HepG2 (cell line): Measurements from ENCODE around the gene NAIF1. TPM values are rescaled to one million over a fixed set of nuclear protein-coding genes. Genes with fewer than 3 reads are reported as not detected.

Source experiments
- ARNTL ChIP-seq: sonication (generic); formaldehyde crosslinking; IDR thresholded peaks from 2 replicates; pipeline ENCODE4 v1.4.0; 2020; ENCODE audit warnings: mild to moderate bottlenecking, missing genetic modification reagents
- CBFB ChIP-seq: sonication (generic); formaldehyde crosslinking; IDR thresholded peaks from 2 replicates; pipeline ENCODE4 v1.4.0; 2020; ENCODE audit warnings: missing genetic modification reagents
- EP300 ChIP-seq, 3 experiments: sonication (generic) in 1 of 3; formaldehyde crosslinking in 1 of 3; IDR thresholded peaks; 2 replicates each; pipeline versions ENCODE4 v1.5.1 to v1.6.1; 2011 to 2020; ENCODE audit warnings: low read depth in 2 of 3, low read length in 2 of 3, borderline replicate concordance in 1 of 3, improper control_type of control experiment in 1 of 3, mild to moderate bottlenecking in 1 of 3, missing genetic modification reagents in 1 of 3, moderate library complexity in 1 of 3
- GFI1 ChIP-seq: sonication (generic); formaldehyde crosslinking; IDR thresholded peaks from 2 replicates; pipeline ENCODE4 v1.5.0; 2020; ENCODE audit warnings: missing genetic modification reagents, mild to moderate bottlenecking, borderline replicate concordance
- MAF1 ChIP-seq: sonication (generic); formaldehyde crosslinking; IDR thresholded peaks from 2 replicates; pipeline ENCODE4 v1.5.0; 2020; ENCODE audit warnings: missing genetic modification reagents, borderline replicate concordance
- MLLT10 ChIP-seq: sonication (generic); formaldehyde crosslinking; IDR thresholded peaks from 2 replicates; pipeline ENCODE4 v1.4.0; 2020; ENCODE audit warnings: missing genetic modification reagents
- MTF1 ChIP-seq: sonication (generic); formaldehyde crosslinking; IDR thresholded peaks from 2 replicates; pipeline ENCODE4 v1.5.0; 2020; ENCODE audit warnings: missing genetic modification reagents
- MXI1 ChIP-seq: IDR thresholded peaks from 3 replicates; pipeline ENCODE4 v1.6.1; 2012; ENCODE audit warnings: low read depth, low read length, inconsistent platforms, borderline replicate concordance
- SCMH1 ChIP-seq: sonication (generic); formaldehyde crosslinking; IDR thresholded peaks from 2 replicates; pipeline ENCODE4 v1.9.0; 2021; ENCODE audit warnings: missing genetic modification reagents, mild to moderate bottlenecking, borderline replicate concordance
- SMAD9 ChIP-seq: sonication (generic); formaldehyde crosslinking; IDR thresholded peaks from 2 replicates; pipeline ENCODE4 v1.5.1; 2020; ENCODE audit warnings: mild to moderate bottlenecking, missing genetic modification reagents
- SP1 ChIP-seq, 2 experiments: fragments of 450-650 bp in 1 of 2; sonication (generic) in 1 of 2; formaldehyde crosslinking in 1 of 2; IDR thresholded peaks; 2 replicates each; pipeline versions ENCODE4 v1.4.0 to v1.6.1; 2016 to 2020; ENCODE audit warnings: missing genetic modification reagents in 1 of 2
- TCF7L2 ChIP-seq: IDR thresholded peaks from 2 replicates; pipeline ENCODE4 v1.6.1; 2011; ENCODE audit warnings: mild to moderate bottlenecking, low read depth, low read length, moderate library complexity
- TEAD2 ChIP-seq: sonication (generic); formaldehyde crosslinking; IDR thresholded peaks from 2 replicates; pipeline ENCODE4 v1.9.0; 2021; ENCODE audit warnings: missing genetic modification reagents
- ZBTB8A ChIP-seq: sonication (generic); formaldehyde crosslinking; IDR thresholded peaks from 2 replicates; pipeline ENCODE4 v1.4.0; 2020; ENCODE audit warnings: mild to moderate bottlenecking, low read depth, missing genetic modification reagents, borderline replicate concordance
- ZC3H4 ChIP-seq: sonication (generic); formaldehyde crosslinking; IDR thresholded peaks from 2 replicates; pipeline ENCODE4 v1.4.0; 2020; ENCODE audit warnings: missing genetic modification reagents, borderline replicate concordance
- ZNF326 ChIP-seq: sonication (generic); formaldehyde crosslinking; IDR thresholded peaks from 2 replicates; pipeline ENCODE4 v1.4.0; 2020; ENCODE audit warnings: missing genetic modification reagents, borderline replicate concordance
- ZNF354B ChIP-seq: sonication (generic); formaldehyde crosslinking; IDR thresholded peaks from 2 replicates; pipeline ENCODE4 v1.8.0; 2022; ENCODE audit warnings: mild to moderate bottlenecking, missing genetic modification reagents
- ZSCAN21 ChIP-seq: sonication (generic); formaldehyde crosslinking; IDR thresholded peaks from 2 replicates; pipeline ENCODE4 v1.8.0; 2022; ENCODE audit warnings: mild to moderate bottlenecking, missing genetic modification reagents, moderate library complexity, borderline replicate concordance
- ZSCAN29 ChIP-seq: sonication (generic); formaldehyde crosslinking; conservative IDR thresholded peaks from 2 replicates; pipeline ENCODE4 v1.4.0; 2020; ENCODE audit warnings: mild to moderate bottlenecking, missing genetic modification reagents
- polyA plus RNA-seq, 8 experiments: library from polyadenylated mRNA; depleted of rRNA in 3 of 8; stranded (reverse) in 7 of 8; unstranded in 1 of 8; fragments of >200 nt; fragmentation: Illumina TruSeq in 4 of 8; extraction: Trizol in 4 of 8; gene quantifications; 2 replicates each; pipeline versions ENCODE4 v1.2.1 to v1.2.3, GENCODE V29; 2011 to 2016; ENCODE audit warnings: low read depth in 4 of 8, missing spikeins in 1 of 8, mixed read lengths in 1 of 8; ENCODE audit not compliant: insufficient read depth in 1 of 8
- total RNA-seq, 5 experiments: library from RNA; depleted of rRNA; stranded (reverse); fragments of >200 nt; fragmentation: Illumina TruSeq; extraction: Trizol; gene quantifications; 2 replicates each; pipeline ENCODE4 v1.2.3, GENCODE V29; 2016; ENCODE audit warnings: low read depth in 1 of 5
- TF ChIP-seq, protein P1 (sequence below): sonication (generic); formaldehyde crosslinking; IDR thresholded peaks from 2 replicates; pipeline ENCODE4 v1.5.1; 2020; ENCODE audit warnings: missing genetic modification reagents, mild to moderate bottlenecking, borderline replicate concordance
- TF ChIP-seq, protein P2 (sequence below): IDR thresholded peaks from 2 replicates; pipeline ENCODE4 v1.6.1; 2016; ENCODE audit warnings: low read depth, control low read depth
- TF ChIP-seq, protein P3 (sequence below): sonication (generic); formaldehyde crosslinking; IDR thresholded peaks from 2 replicates; pipeline ENCODE4 v1.4.0; 2020; ENCODE audit warnings: low read depth, missing genetic modification reagents

Gene NAIF1
- total and polyA plus RNA-seq, 2 of the 13 experiments (the other 11 are each of a cell fraction or from before 2014, with no cell fraction given) = 6.0 to 6.9 TPM

DNA sequence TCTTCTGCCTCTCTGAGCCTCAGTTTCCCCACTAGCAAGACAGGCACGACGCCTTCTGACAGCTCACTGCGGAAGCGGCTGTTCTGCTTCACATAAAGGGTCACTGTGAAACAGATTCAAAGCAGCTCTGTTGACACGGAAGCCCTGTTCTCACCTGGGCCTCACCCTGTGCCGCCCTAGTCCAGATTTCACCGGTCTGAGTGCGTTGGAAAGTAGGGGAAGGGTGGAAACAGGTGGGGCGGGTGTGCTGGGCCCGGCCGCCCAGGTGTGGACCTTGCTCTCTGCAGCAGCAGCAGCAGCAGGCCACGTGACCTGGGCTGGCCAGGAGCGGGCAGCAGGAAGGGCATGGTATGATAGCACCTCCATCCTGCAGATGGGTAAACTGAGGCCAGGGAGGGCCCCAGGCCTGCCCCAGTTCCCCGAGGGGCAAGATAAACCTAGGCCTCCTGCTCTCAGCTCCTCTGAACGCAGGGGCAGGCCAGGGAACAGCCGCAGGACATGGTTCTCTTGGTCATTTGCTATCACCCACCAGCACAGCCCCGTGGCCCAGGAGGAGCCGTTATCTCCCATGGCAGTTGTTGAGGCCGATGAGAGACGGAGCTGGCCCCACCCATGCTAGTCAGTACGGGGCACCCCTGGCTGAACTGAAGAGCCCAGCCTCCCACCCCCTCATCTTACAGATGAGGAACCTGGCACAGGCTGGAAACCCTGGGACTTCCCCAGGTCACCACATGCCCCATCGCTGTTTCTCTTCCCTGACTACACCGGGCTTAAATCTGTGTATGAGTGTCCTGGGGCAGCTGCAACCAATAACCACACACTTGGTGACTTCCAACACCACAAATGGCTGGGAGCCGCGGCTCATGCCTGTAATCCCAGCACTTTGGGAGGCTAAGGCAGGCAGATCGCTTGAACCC lies 48.3 kb upstream of the NAIF1 start (continued):
- TF ChIP-seq, protein P1, sequence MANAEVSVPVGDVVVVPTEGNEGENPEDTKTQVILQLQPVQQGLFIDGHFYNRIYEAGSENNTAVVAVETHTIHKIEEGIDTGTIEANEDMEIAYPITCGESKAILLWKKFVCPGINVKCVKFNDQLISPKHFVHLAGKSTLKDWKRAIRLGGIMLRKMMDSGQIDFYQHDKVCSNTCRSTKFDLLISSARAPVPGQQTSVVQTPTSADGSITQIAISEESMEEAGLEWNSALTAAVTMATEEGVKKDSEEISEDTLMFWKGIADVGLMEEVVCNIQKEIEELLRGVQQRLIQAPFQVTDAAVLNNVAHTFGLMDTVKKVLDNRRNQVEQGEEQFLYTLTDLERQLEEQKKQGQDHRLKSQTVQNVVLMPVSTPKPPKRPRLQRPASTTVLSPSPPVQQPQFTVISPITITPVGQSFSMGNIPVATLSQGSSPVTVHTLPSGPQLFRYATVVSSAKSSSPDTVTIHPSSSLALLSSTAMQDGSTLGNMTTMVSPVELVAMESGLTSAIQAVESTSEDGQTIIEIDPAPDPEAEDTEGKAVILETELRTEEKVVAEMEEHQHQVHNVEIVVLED (CRISPR knock-in tag) = peak; percentile 66
- TF ChIP-seq ZC3H4 (CRISPR knock-in tag) = no peak
- peak; percentile 38; the same call in 1 of the 3 replicates for TF ChIP-seq MXI1
- TF ChIP-seq SCMH1 (CRISPR knock-in tag) = no peak
- TF ChIP-seq ZSCAN21 = peak; percentile 85
- no peak for TF ChIP-seq MAF1 (CRISPR knock-in tag)
- 0 out of 2 replicates have a peak, but pooled peaks have one; percentile 41 for TF ChIP-seq CBFB (CRISPR knock-in tag)
- no peak for TF ChIP-seq ZNF326 (CRISPR knock-in tag)
- no peak for TF ChIP-seq TCF7L2
- TF ChIP-seq, protein P2, sequence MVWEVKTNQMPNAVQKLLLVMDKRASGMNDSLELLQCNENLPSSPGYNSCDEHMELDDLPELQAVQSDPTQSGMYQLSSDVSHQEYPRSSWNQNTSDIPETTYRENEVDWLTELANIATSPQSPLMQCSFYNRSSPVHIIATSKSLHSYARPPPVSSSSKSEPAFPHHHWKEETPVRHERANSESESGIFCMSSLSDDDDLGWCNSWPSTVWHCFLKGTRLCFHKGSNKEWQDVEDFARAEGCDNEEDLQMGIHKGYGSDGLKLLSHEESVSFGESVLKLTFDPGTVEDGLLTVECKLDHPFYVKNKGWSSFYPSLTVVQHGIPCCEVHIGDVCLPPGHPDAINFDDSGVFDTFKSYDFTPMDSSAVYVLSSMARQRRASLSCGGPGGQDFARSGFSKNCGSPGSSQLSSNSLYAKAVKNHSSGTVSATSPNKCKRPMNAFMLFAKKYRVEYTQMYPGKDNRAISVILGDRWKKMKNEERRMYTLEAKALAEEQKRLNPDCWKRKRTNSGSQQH = peak; percentile 84; the same call in 1 of the 2 replicates
- no peak for TF ChIP-seq MTF1 (CRISPR knock-in tag)
- TF ChIP-seq GFI1 (CRISPR knock-in tag) = peak; percentile 97
- TF ChIP-seq ZNF354B (CRISPR knock-in tag) = no peak
- no peak for TF ChIP-seq ZBTB8A (CRISPR knock-in tag)
- no peak for TF ChIP-seq SP1 (IDR thresholded peaks at IDR 0.05)
- TF ChIP-seq SP1 (CRISPR knock-in tag; IDR thresholded peaks at IDR 0.05) = peak; percentile 52; the same call in 1 of the 2 replicates
- TF ChIP-seq, protein P3, sequence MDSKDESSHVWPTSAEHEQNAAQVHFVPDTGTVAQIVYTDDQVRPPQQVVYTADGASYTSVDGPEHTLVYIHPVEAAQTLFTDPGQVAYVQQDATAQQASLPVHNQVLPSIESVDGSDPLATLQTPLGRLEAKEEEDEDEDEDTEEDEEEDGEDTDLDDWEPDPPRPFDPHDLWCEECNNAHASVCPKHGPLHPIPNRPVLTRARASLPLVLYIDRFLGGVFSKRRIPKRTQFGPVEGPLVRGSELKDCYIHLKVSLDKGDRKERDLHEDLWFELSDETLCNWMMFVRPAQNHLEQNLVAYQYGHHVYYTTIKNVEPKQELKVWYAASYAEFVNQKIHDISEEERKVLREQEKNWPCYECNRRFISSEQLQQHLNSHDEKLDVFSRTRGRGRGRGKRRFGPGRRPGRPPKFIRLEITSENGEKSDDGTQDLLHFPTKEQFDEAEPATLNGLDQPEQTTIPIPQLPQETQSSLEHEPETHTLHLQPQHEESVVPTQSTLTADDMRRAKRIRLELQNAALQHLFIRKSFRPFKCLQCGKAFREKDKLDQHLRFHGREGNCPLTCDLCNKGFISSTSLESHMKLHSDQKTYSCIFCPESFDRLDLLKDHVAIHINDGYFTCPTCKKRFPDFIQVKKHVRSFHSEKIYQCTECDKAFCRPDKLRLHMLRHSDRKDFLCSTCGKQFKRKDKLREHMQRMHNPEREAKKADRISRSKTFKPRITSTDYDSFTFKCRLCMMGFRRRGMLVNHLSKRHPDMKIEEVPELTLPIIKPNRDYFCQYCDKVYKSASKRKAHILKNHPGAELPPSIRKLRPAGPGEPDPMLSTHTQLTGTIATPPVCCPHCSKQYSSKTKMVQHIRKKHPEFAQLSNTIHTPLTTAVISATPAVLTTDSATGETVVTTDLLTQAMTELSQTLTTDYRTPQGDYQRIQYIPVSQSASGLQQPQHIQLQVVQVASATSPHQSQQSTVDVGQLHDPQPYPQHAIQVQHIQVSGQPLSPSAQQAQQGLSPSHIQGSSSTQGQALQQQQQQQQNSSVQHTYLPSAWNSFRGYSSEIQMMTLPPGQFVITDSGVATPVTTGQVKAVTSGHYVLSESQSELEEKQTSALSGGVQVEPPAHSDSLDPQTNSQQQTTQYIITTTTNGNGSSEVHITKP (CRISPR knock-in tag) = peak; percentile 67; the same call in 1 of the 2 replicates
- peak; percentile 99 for TF ChIP-seq ARNTL (CRISPR knock-in tag)
- TF ChIP-seq SMAD9 (CRISPR knock-in tag) = no peak
- peak; percentile 89 for TF ChIP-seq ZSCAN29
- TF ChIP-seq TEAD2 (CRISPR knock-in tag) = no peak
- TF ChIP-seq EP300 (IDR thresholded peaks at IDR 0.05; ENCODE audit: low read depth in 2 of 2, low read length in 2 of 2) = peak in 1 of 2 experiments; percentile 90; a peak in 2 of 4 replicates
- peak; percentile 90 for TF ChIP-seq EP300 (CRISPR knock-in tag; IDR thresholded peaks at IDR 0.05; ENCODE audit: borderline replicate concordance)
- no peak for TF ChIP-seq MLLT10
